Kasumi-1 (cell line): Measurements from ENCODE around the gene TOLLIP.
A peak's percentile ranks its signal among the peaks of the same experiment; 100 is the strongest.

Experiments
- DNase-seq, 2 experiments: peaks; one replicate each; lab custom pipeline; 2025; lab: John Stamatoyannopoulos, UW

TOLLIP gene

GRCh38 chr11:1310772-1311468, 1.5 kb upstream of the TOLLIP start:
- DNase-seq: peak; percentile 96 to 98

GRCh38 chr11:1310318-1310687, 871 bp upstream of the TOLLIP start:
- DNase-seq: peak in 1 of 2 experiments; percentile 75

GRCh38 chr11:1308743-1309497, 512 bp downstream of the TOLLIP start:
- no peak for DNase-seq

- DNase-seq: no peak
These were observed 1.3 kb downstream of the TOLLIP start for GRCh38 chr11:1307998-1308742.

- DNase-seq: peak; percentile 30 to 44
These were observed 2.1 kb downstream of the TOLLIP start for GRCh38 chr11:1307163-1307870.

- DNase-seq: no peak
These were observed 3.0 kb downstream of the TOLLIP start for GRCh38 chr11:1306186-1307162.

GRCh38 chr11:1305501-1306056, 3.9 kb downstream of the TOLLIP start:
- no peak for DNase-seq

- DNase-seq: no peak
These were observed 4.4 kb downstream of the TOLLIP start for GRCh38 chr11:1305063-1305495.

GRCh38 chr11:1304380-1304779, 5.1 kb downstream of the TOLLIP start:
- no peak for DNase-seq

GRCh38 chr11:1303973-1304372, 5.5 kb downstream of the TOLLIP start:
- DNase-seq: no peak

- peak; percentile 32 to 37 for DNase-seq
These were observed 6.2 kb downstream of the TOLLIP start for GRCh38 chr11:1303126-1303821.

- no peak for DNase-seq
These were observed 6.8 kb downstream of the TOLLIP start for GRCh38 chr11:1302461-1303125.

- no peak for DNase-seq
These were observed 7.4 kb downstream of the TOLLIP start for GRCh38 chr11:1302041-1302460.

- DNase-seq: peak in 1 of 2 experiments; percentile 11
These were observed 8.0 kb downstream of the TOLLIP start for GRCh38 chr11:1301220-1302000.

- no peak for DNase-seq
These were observed 8.8 kb downstream of the TOLLIP start for GRCh38 chr11:1300569-1301187.

- DNase-seq: no peak
These were observed 9.3 kb downstream of the TOLLIP start for GRCh38 chr11:1300121-1300520.

- DNase-seq: no peak
These were observed 9.8 kb downstream of the TOLLIP start for GRCh38 chr11:1299621-1300020.
